Uterus (tissue), 2 donors: Measurements from ENCODE around the gene ARL1.

Source experiments
- CTCF ChIP-seq, 4 experiments: fragments of 200-600 bp in 2 of 4; fragments of 450-650 bp in 2 of 4; sonication (generic) in 2 of 4; IDR thresholded peaks; one replicate each; pipeline ENCODE4 v1.5.1; 2016 to 2019; ENCODE audit warnings: antibody characterized with exemption in 4 of 4, mild to moderate bottlenecking in 2 of 4, moderate library complexity in 1 of 4
- POLR2A ChIP-seq, 2 donors: fragments of 450-650 bp; IDR thresholded peaks; one replicate each; pipeline ENCODE4 v1.6.1; 2016; ENCODE audit warnings: antibody characterized with exemption in 2 of 2, mild to moderate bottlenecking in 1 of 2, moderate library complexity in 1 of 2

GRCh38 chr12:101415228-101415627 lies 7.7 kb upstream of the ARL1 start:
- TF ChIP-seq CTCF (IDR thresholded peaks at IDR 0.05) = no peak
- no peak for TF ChIP-seq POLR2A (IDR thresholded peaks at IDR 0.05)
